Vagina (tissue), 2 donors: Measurements from ENCODE around the gene MAP4K1. TPM values are rescaled to one million over a fixed set of nuclear protein-coding genes. Genes with fewer than 3 reads are reported as not detected.

ENCODE experiments used
- DNase-seq, 2 donors: peaks; one replicate each; pipeline ENCODE4 v3.0.0-alpha.2; 2017; ENCODE audit errors: extremely low spot score in 2 of 2
- H3K27ac ChIP-seq: fragments of 200-600 bp; sonication (generic); one replicate; pipeline ENCODE4 v1.5.1; 2019
- H3K27me3 ChIP-seq: fragments of 200-600 bp; sonication (generic); one replicate; pipeline ENCODE4 v1.5.1; 2019
- H3K36me3 ChIP-seq, 2 donors: fragments of 200-600 bp; sonication (generic); one replicate each; pipeline ENCODE4 v1.5.1; 2017 to 2019
- H3K4me1 ChIP-seq: fragments of 200-600 bp; sonication (generic); one replicate; pipeline ENCODE4 v1.5.1; 2019
- H3K4me3 ChIP-seq, 2 donors: fragments of 200-600 bp; sonication (generic); 1 replicate in 1 of 2; 2 replicates in 1 of 2; pipeline ENCODE4 v1.5.1; 2016 to 2019
- H3K9me3 ChIP-seq: fragments of 200-600 bp; sonication (generic); one replicate; pipeline ENCODE4 v1.5.1; 2019
- POLR2A ChIP-seq, 2 donors: fragments of 450-650 bp; IDR thresholded peaks; one replicate each; pipeline ENCODE4 v1.6.1; 2017; ENCODE audit warnings: antibody characterized with exemption in 2 of 2, mild to moderate bottlenecking in 2 of 2, moderate library complexity in 2 of 2
- POLR2AphosphoS5 ChIP-seq, 2 donors: sonication (generic); formaldehyde crosslinking; IDR thresholded peaks; one replicate each; pipeline ENCODE4 v1.9.0; 2017; ENCODE audit warnings: antibody characterized with exemption in 2 of 2, mild to moderate bottlenecking in 2 of 2, low read depth in 1 of 2; ENCODE audit not compliant: insufficient read depth in 1 of 2
- intact Hi-C: fragments of 100-400 bp; cut with DNase I; formaldehyde crosslinking; loops from one replicate; pipeline ENCODE4 v1.15.1; 2023
- total RNA-seq: library from RNA; depleted of rRNA; stranded (reverse); fragments of >200 nt; gene quantifications from one replicate; pipeline ENCODE4 v1.2.3, GENCODE V29; 2016
- TF ChIP-seq, protein P1 (sequence below), 3 experiments: fragments of 450-650 bp in 2 of 3; fragments of 200-600 bp in 1 of 3; sonication (generic) in 1 of 3; IDR thresholded peaks; one replicate each; pipeline ENCODE4 v1.5.1; 2017 to 2019; ENCODE audit warnings: antibody characterized with exemption in 3 of 3, mild to moderate bottlenecking in 2 of 3, moderate library complexity in 2 of 3

Gene MAP4K1
- total RNA-seq, 1 donor from 2014 or later: 47.9 TPM

DNA sequence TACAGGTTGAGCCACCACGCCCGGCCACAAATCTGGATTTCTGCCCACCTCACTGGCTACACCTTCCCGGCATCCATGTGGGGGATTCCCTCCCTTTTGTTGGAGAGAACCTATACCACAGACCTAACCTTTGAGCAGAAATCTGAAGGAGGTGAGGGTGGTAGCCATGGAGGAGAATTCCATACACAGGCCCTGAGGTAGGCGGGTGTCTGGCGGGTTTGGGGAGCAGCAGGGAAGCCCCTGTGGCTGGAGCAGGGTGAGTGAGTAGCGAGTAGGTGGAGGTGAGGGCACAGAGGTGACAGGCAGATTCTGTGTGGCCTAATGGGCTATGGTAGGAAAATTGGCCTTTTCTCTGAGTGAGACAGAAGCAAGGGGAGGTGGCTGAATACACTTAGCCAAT, 11.8 kb upstream of the MAP4K1 start:
- no peaks in the 10 kb centered on the region for H3K27me3 ChIP-seq
- H3K4me1 ChIP-seq: peaks cover 2% of the 10 kb centered on the region
- no peaks in the 10 kb centered on the region for H3K9me3 ChIP-seq
- TF ChIP-seq POLR2A (IDR thresholded peaks at IDR 0.05) (no peak), POLR2AphosphoS5 (IDR thresholded peaks at IDR 0.05; ENCODE audit: insufficient read depth in 1 of 2, low read depth in 1 of 2) (no peak)
- TF ChIP-seq, protein P1, sequence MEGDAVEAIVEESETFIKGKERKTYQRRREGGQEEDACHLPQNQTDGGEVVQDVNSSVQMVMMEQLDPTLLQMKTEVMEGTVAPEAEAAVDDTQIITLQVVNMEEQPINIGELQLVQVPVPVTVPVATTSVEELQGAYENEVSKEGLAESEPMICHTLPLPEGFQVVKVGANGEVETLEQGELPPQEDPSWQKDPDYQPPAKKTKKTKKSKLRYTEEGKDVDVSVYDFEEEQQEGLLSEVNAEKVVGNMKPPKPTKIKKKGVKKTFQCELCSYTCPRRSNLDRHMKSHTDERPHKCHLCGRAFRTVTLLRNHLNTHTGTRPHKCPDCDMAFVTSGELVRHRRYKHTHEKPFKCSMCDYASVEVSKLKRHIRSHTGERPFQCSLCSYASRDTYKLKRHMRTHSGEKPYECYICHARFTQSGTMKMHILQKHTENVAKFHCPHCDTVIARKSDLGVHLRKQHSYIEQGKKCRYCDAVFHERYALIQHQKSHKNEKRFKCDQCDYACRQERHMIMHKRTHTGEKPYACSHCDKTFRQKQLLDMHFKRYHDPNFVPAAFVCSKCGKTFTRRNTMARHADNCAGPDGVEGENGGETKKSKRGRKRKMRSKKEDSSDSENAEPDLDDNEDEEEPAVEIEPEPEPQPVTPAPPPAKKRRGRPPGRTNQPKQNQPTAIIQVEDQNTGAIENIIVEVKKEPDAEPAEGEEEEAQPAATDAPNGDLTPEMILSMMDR (IDR thresholded peaks at IDR 0.05): no peak
- H3K27ac ChIP-seq: no peak overlapping the region
- intact Hi-C loops: no loop called here
- peaks cover 0 to 67% of the 10 kb centered on the region in 2 donors for H3K36me3 ChIP-seq
- DNase-seq: no peak
- no peak overlapping the region for H3K4me3 ChIP-seq

DNA sequence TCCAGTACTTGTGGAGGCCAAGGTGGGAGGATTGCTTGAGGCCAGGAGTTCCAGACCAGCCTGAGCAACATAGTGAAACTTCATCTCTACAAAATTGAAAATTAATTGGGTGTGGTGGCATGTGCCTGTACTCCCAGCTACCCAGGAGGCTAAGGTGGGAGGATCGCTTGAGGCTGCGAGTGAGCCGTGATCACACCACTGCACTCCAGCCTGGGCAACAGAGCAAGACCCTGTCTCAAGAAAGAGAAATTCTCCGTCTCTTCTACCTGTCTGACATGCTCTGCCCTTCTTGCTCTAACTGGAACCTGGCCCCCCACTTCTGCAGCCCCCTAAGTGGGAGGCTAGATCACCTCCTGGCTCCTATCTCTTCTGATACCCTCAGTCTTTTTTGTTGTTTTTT, 8.6 kb upstream of the MAP4K1 start:
- H3K27ac ChIP-seq: no peak overlapping the region
- H3K4me1 ChIP-seq: no peaks in the 10 kb centered on the region
- TF ChIP-seq, protein P1 (IDR thresholded peaks at IDR 0.05): no peak
- TF ChIP-seq POLR2A (IDR thresholded peaks at IDR 0.05): no peak
- H3K27me3 ChIP-seq: no peaks in the 10 kb centered on the region
- peaks cover 0 to 91% of the 10 kb centered on the region in 2 donors for H3K36me3 ChIP-seq
- no peak for DNase-seq
- intact Hi-C loops: no loop called here
- no peaks in the 10 kb centered on the region for H3K9me3 ChIP-seq
- no peak overlapping the region for H3K4me3 ChIP-seq

DNA sequence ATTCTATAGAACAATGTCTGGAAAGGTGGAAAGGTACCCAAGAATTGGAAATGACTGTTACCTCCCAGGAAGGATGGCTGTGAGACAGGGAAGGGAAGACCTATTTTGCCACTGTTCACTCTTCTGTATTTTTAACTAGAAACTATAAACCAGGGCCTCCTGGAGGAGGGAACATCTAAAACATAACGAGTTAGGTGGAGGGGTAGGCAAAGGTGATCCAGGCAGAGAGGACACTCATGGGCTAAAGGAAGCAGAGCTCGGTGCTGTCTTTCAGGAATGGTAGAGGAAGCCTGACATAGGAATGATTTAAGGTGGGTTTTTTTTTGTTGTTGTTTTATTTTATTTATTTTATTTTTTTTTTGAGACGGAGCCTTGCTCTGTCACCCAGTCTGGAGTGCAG, 7.1 kb upstream of the MAP4K1 start:
- Histone ChIP-seq H3K36me3 (peaks cover 0 to 98% of the 10 kb centered on the region in 2 donors), H3K9me3 (no peaks in the 10 kb centered on the region), H3K27ac (no peak overlapping the region), H3K4me1 (peaks cover 7% of the 10 kb centered on the region), H3K4me3 (no peak overlapping the region), H3K27me3 (no peaks in the 10 kb centered on the region)
- intact Hi-C loops: no loop called here
- DNase-seq: no peak
- TF ChIP-seq, protein P1 (IDR thresholded peaks at IDR 0.05): no peak
- TF ChIP-seq POLR2AphosphoS5 (IDR thresholded peaks at IDR 0.05; ENCODE audit: insufficient read depth in 1 of 2, low read depth in 1 of 2): no peak
- TF ChIP-seq POLR2A (IDR thresholded peaks at IDR 0.05): no peak

DNA sequence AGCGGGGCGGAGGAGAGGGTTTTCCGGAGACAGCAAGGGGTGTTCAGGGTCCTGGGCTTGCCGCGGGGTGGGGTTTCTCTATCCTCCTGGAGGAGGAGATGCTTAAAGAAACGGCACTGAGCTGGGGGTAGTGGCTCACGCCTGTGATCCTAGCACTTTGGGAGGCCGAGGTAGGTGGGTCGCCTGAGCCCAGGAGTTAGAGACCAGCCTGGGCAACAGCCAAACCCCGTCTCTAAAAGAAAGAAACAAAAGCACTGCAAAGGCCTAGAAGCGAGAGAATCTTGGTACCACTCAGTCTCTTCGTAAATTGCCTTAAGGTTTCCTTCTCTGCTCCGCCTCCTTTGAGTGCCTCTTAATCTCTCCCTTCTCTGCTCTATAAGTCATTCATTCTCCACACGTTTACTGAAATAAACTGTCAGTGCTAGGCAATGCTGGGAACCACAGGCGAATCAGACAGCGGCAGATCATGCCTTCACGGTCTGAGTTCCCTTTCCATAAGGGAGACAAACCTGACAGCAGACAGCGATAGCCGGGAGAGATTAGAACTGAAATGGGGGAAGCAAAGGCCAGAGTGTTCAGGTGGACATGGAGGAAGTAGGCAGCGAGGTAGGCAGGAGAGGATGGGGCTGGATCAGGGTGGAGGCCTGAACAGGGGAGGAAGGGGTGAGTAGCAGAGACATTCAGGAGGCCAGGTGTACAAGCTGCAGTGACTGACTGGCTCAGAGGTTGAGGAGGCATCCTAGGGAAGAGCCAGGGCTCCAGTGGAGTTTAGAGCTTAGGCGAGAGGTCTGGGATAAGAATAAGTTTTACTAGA, 1.8 kb upstream of the MAP4K1 start:
- peak overlapping the region; percentile 82 to 98 for H3K4me3 ChIP-seq
- no peak for TF ChIP-seq POLR2AphosphoS5 (IDR thresholded peaks at IDR 0.05; ENCODE audit: insufficient read depth in 1 of 2, low read depth in 1 of 2)
- TF ChIP-seq, protein P1 (IDR thresholded peaks at IDR 0.05): no peak
- TF ChIP-seq POLR2A (IDR thresholded peaks at IDR 0.05): no peak
- peaks cover 20% of the 10 kb centered on the region for H3K4me1 ChIP-seq
- H3K27me3 ChIP-seq: no peaks in the 10 kb centered on the region
- intact Hi-C loops: no loop called here
- H3K27ac ChIP-seq: peak overlapping the region; percentile 80
- DNase-seq: no peak
- H3K36me3 ChIP-seq: peaks cover 0 to 46% of the 10 kb centered on the region in 2 donors
- H3K9me3 ChIP-seq: no peaks in the 10 kb centered on the region
